Left lung (tissue), 10 donors: ENCODE results near the gene KCNMB4. TPM values are rescaled to one million over a fixed set of nuclear protein-coding genes. Genes with fewer than 3 reads are reported as not detected.

Experiments
- ATAC-seq: fragments of 200-7000 bp; cut with Tn5 transposase; one replicate; pipeline ENCODE4 v1.9.1; 2020; ENCODE audit warnings: moderate library complexity
- DNase-seq, 4 donors: peaks; one replicate each; pipeline ENCODE4 v3.0.0-alpha.2; 2013 to 2020
- H3K27ac ChIP-seq, 2 donors: fragments of 200-600 bp; sonication (generic) in 1 of 2; one replicate each; pipeline versions ENCODE4 v1.5.0 to v1.8.0; 2020 to 2021
- H3K27me3 ChIP-seq, 2 donors: fragments of 200-600 bp; sonication (generic) in 1 of 2; one replicate each; pipeline versions ENCODE4 v1.5.0 to v1.8.0; 2020 to 2021
- H3K36me3 ChIP-seq, 2 donors: fragments of 200-600 bp; sonication (generic) in 1 of 2; one replicate each; pipeline versions ENCODE4 v1.5.0 to v1.8.0; 2020 to 2021
- H3K4me1 ChIP-seq, 2 donors: fragments of 200-600 bp; one replicate each; pipeline ENCODE4 v1.8.0; 2021
- H3K4me3 ChIP-seq, 2 donors: fragments of 200-600 bp; sonication (generic) in 1 of 2; one replicate each; pipeline versions ENCODE4 v1.5.0 to v1.8.0; 2020 to 2021; ENCODE audit warnings: mild to moderate bottlenecking in 1 of 2
- H3K9me3 ChIP-seq, 2 donors: fragments of 200-600 bp; sonication (generic) in 1 of 2; one replicate each; pipeline versions ENCODE4 v1.5.0 to v1.8.0; 2020 to 2021
- intact Hi-C, 2 donors: fragments of 100-400 bp; cut with DNase I; formaldehyde crosslinking; loops; one replicate each; pipeline versions ENCODE4 v1.11.2 to v1.14.2; 2022
- polyA plus RNA-seq, 6 donors: library from polyadenylated mRNA; unstranded; fragments of 120-200 nt; gene quantifications; one replicate each; pipeline ENCODE4 v1.2.1, GENCODE V29; 2013; ENCODE audit not compliant: insufficient read length in 6 of 6
- total RNA-seq, 2 donors: library from RNA; stranded (reverse); fragmentation: NEBNext Ultra II Directional; extraction: Animal tissue kit (Norgen Biotek cat#: 25700); gene quantifications; one replicate each; pipeline ENCODE4 v1.2.1, GENCODE V29; 2021
- TF ChIP-seq, protein P1 (sequence below), 2 donors: fragments of 200-600 bp; sonication (generic) in 1 of 2; IDR thresholded peaks; one replicate each; pipeline versions ENCODE4 v1.5.0 to v1.8.0; 2021; ENCODE audit warnings: antibody characterized with exemption in 2 of 2
- donor health status: DM: no; HTN: yes; CAD: no.
- donor health status: DM: no; HTN: no; CAD: no.

The KCNMB4 gene
- total and polyA plus RNA-seq, 8 donors, result 3.9 to 24.7 (median 20.7) TPM

GRCh38 chr12:70467918-70468733 lies 102.0 kb downstream of the KCNMB4 start:
- Histone ChIP-seq H3K4me3 (no peak overlapping the region), H3K27ac (no peak overlapping the region), H3K27me3 (no peaks in the 10 kb centered on the region), H3K4me1 (no peaks in the 10 kb centered on the region), H3K9me3 (peaks cover 0 to 12% of the 10 kb centered on the region in 2 donors), H3K36me3 (no peaks in the 10 kb centered on the region)
- DNase-seq (no peak), ATAC-seq (no peak)
- intact Hi-C loops, result no loop called here
- TF ChIP-seq, protein P1, sequence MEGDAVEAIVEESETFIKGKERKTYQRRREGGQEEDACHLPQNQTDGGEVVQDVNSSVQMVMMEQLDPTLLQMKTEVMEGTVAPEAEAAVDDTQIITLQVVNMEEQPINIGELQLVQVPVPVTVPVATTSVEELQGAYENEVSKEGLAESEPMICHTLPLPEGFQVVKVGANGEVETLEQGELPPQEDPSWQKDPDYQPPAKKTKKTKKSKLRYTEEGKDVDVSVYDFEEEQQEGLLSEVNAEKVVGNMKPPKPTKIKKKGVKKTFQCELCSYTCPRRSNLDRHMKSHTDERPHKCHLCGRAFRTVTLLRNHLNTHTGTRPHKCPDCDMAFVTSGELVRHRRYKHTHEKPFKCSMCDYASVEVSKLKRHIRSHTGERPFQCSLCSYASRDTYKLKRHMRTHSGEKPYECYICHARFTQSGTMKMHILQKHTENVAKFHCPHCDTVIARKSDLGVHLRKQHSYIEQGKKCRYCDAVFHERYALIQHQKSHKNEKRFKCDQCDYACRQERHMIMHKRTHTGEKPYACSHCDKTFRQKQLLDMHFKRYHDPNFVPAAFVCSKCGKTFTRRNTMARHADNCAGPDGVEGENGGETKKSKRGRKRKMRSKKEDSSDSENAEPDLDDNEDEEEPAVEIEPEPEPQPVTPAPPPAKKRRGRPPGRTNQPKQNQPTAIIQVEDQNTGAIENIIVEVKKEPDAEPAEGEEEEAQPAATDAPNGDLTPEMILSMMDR (IDR thresholded peaks at IDR 0.05), result no peak

DNA sequence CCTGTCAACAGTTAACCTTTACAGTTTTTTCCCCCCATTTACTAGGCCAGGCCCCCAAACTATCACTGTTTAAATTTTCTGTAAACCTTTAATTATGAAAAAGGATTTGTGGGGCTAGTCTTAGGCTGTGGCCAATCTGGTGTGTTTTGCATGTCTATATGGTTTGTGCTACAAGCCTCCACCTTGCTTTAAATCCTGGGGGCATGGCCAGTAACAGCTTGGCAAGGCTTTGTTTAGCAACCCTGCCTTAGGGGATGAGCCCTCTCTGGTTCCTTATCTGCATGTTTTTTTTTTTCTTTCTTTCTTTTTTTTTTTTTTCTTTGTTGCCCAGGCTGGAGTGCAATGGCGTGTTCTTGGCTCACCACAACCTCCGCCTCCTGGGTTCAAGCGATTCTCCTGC lies 102.7 kb downstream of the KCNMB4 start:
- Histone ChIP-seq H3K36me3 (no peaks in the 10 kb centered on the region), H3K4me3 (no peak overlapping the region), H3K9me3 (peaks cover 0 to 7% of the 10 kb centered on the region in 2 donors), H3K27ac (no peak overlapping the region), H3K4me1 (no peaks in the 10 kb centered on the region), H3K27me3 (no peaks in the 10 kb centered on the region)
- DNase-seq (no peak), ATAC-seq (no peak)
- TF ChIP-seq, protein P1 (IDR thresholded peaks at IDR 0.05), result no peak
- intact Hi-C loops, result no loop called here

DNA sequence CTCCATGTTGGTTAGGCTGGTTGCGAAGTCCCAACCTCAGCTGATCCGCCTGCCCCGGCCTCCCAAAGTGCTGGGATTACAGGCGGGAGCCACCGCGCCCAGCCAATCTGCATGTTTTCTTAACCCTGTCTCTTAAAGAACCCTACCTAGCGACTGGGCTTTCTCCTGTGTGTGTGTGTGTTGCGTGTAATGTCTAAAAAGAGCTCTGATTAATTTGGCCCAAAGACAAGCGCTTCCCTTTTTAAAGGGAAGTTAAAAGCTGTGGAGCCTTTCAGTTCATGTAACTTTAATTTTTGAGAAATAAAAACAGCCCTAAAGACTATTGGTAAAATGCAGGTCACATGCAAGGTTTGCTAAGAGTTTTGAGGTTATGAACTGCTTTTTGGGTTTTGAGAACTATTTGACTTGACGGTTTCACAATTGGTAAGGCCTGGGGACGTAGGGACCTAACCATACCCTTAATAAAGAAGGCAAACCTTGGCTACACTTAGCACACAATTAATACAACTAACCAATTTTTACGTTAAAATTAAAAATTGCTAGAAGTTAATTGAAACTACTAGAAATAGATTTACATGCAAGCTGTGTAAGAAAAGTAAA lies 103.2 kb downstream of the KCNMB4 start:
- H3K9me3 ChIP-seq, result peaks cover 0 to 1% of the 10 kb centered on the region in 2 donors
- no peaks in the 10 kb centered on the region for H3K27me3 ChIP-seq
- H3K4me1 ChIP-seq, result no peaks in the 10 kb centered on the region
- H3K36me3 ChIP-seq, result no peaks in the 10 kb centered on the region
- TF ChIP-seq, protein P1 (IDR thresholded peaks at IDR 0.05), result no peak
- no peak for DNase-seq
- no peak for ATAC-seq
- no peak overlapping the region for H3K4me3 ChIP-seq
- H3K27ac ChIP-seq, result no peak overlapping the region
- intact Hi-C loops, result no loop called here

- TF ChIP-seq, protein P1 (IDR thresholded peaks at IDR 0.05), result no peak
- ATAC-seq (no peak), DNase-seq (no peak)
- no peak overlapping the region for H3K4me3 ChIP-seq
- no peaks in the 10 kb centered on the region for H3K27me3 ChIP-seq
- no peak overlapping the region for H3K27ac ChIP-seq
- no peaks in the 10 kb centered on the region for H3K9me3 ChIP-seq
- peaks cover 0 to 5% of the 10 kb centered on the region in 2 donors for H3K4me1 ChIP-seq
- no peaks in the 10 kb centered on the region for H3K36me3 ChIP-seq
- intact Hi-C loops, result no loop called here
These were observed 116.7 kb downstream of the KCNMB4 start for GRCh38 chr12:70482764-70483163.

Other genes starting within 250 kb of the KCNMB4 start
- 10 to 100 TPM; 52.3 to 62.4 TPM for gene CNOT2, start 122.9 kb upstream of the KCNMB4 start, total RNA-seq
- 100 to 1,000 TPM; 129 to 161 (median 139) TPM for gene CNOT2, start 122.9 kb upstream of the KCNMB4 start, polyA plus RNA-seq